Ascending aorta (tissue), 2 donors: ENCODE data around the gene ZSCAN30. TPM values are rescaled to one million over a fixed set of nuclear protein-coding genes. Genes with fewer than 3 reads are reported as not detected.

Experiments used
- DNase-seq, 2 donors: peaks; one replicate each; pipeline ENCODE4 v3.0.0-alpha.2; 2019; ENCODE audit warnings: low spot score in 2 of 2
- H3K27ac ChIP-seq, 2 donors: fragments of 200-600 bp; sonication (generic); one replicate each; pipeline ENCODE4 v1.5.1; 2016 to 2017; ENCODE audit warnings: mild to moderate bottlenecking in 1 of 2
- H3K27me3 ChIP-seq: fragments of 200-600 bp; sonication (generic); one replicate; pipeline ENCODE4 v1.5.1; 2017
- H3K36me3 ChIP-seq, 2 donors: fragments of 200-600 bp; sonication (generic); one replicate each; pipeline ENCODE4 v1.5.1; 2016
- H3K4me1 ChIP-seq, 2 donors: fragments of 200-600 bp; sonication (generic); one replicate each; pipeline ENCODE4 v1.5.1; 2016 to 2017; ENCODE audit warnings: mild to moderate bottlenecking in 1 of 2
- H3K4me3 ChIP-seq, 2 donors: fragments of 200-600 bp; sonication (generic); one replicate each; pipeline ENCODE4 v1.5.1; 2016 to 2017; ENCODE audit warnings: mild to moderate bottlenecking in 1 of 2
- H3K9me3 ChIP-seq, 2 donors: fragments of 200-600 bp; sonication (generic); one replicate each; pipeline ENCODE4 v1.5.1; 2016
- intact Hi-C: fragments of 100-400 bp; cut with DNase I; formaldehyde crosslinking; loops from one replicate; pipeline ENCODE4 v1.15.1; 2023
- total RNA-seq: library from RNA; depleted of rRNA; stranded (reverse); fragments of >200 nt; gene quantifications from one replicate; pipeline ENCODE4 v1.1.0, GENCODE V29; 2016
- TF ChIP-seq, protein P1 (sequence below), 3 experiments: fragments of 200-600 bp in 2 of 3; fragments of 450-650 bp in 1 of 3; sonication (generic) in 2 of 3; IDR thresholded peaks; one replicate each; pipeline ENCODE4 v1.5.1; 2016 to 2019; ENCODE audit warnings: antibody characterized with exemption in 3 of 3, mild to moderate bottlenecking in 1 of 3, moderate library complexity in 1 of 3

ZSCAN30 gene
- total RNA-seq, result 7.5 TPM

GRCh38 chr18:35290094-35290735, at the start of gene ZSCAN30:
Gene ZSCAN30 (minus strand): TSS chr18:35290229. CDS start chr18:35264352, 25,877 bp downstream.
- intact Hi-C loops, result loop anchor here (1.0 to 5.0 kb wide), 5 partner anchors 23 to 683 kb away; partner anchors contain the start of genes INO80C, RMP24, ZNF24 and ZNF397
- TF ChIP-seq, protein P1, sequence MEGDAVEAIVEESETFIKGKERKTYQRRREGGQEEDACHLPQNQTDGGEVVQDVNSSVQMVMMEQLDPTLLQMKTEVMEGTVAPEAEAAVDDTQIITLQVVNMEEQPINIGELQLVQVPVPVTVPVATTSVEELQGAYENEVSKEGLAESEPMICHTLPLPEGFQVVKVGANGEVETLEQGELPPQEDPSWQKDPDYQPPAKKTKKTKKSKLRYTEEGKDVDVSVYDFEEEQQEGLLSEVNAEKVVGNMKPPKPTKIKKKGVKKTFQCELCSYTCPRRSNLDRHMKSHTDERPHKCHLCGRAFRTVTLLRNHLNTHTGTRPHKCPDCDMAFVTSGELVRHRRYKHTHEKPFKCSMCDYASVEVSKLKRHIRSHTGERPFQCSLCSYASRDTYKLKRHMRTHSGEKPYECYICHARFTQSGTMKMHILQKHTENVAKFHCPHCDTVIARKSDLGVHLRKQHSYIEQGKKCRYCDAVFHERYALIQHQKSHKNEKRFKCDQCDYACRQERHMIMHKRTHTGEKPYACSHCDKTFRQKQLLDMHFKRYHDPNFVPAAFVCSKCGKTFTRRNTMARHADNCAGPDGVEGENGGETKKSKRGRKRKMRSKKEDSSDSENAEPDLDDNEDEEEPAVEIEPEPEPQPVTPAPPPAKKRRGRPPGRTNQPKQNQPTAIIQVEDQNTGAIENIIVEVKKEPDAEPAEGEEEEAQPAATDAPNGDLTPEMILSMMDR (IDR thresholded peaks at IDR 0.05), result no peak
- DNase-seq, result peak; percentile 79 to 97

GRCh38 chr18:35337286-35337685, 47.3 kb upstream of the ZSCAN30 start:
- intact Hi-C loops, result no loop called here
- H3K9me3 ChIP-seq, result no peaks in the 10 kb centered on the region
- H3K4me3 ChIP-seq, result no peak overlapping the region
- peaks cover 58 to 74% of the 10 kb centered on the region in 2 donors for H3K36me3 ChIP-seq
- DNase-seq, result no peak
- no peaks in the 10 kb centered on the region for H3K27me3 ChIP-seq
- TF ChIP-seq, protein P1 (IDR thresholded peaks at IDR 0.05), result no peak
- H3K27ac ChIP-seq, result no peak overlapping the region
- H3K4me1 ChIP-seq, result peaks cover 0 to 13% of the 10 kb centered on the region in 2 donors

More at GRCh38 chr18:35290094-35290735, at the start of gene ZSCAN30:
- Histone ChIP-seq H3K27ac (peak within 1 kb of the TSS; percentile 82 to 86), H3K36me3 (peaks cover 3 to 12% of the 10 kb centered on the region in 2 donors), H3K4me1 (peaks cover 3 to 11% of the 10 kb centered on the region in 2 donors), H3K9me3 (peaks cover 0 to 5% of the 10 kb centered on the region in 2 donors), H3K4me3 (peak within 1 kb of the TSS; percentile 73 to 86), H3K27me3 (no peaks in the 10 kb centered on the region)

DNA sequence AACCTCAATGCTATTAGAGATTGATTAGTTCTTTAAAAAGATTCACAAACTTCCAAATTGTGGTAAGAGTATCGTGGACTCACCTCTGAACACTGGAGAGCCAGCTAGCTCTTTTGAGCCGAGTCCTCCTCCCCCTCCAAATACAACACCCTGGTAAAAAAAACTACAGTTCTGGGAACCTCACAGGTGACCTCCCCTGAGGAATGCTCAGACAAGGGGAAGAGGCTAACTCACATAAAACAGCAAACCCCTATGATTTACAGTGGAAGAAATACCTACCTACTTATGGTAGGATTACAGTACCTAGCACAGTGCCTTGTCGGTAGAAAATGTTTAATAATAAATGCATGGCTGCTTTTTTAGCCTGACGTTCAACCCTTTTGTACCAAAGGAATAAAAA, 45.8 kb upstream of the ZSCAN30 start:
- TF ChIP-seq, protein P1 (IDR thresholded peaks at IDR 0.05), result no peak
- DNase-seq, result no peak
- Histone ChIP-seq H3K36me3 (peaks cover 63 to 79% of the 10 kb centered on the region in 2 donors), H3K4me1 (peaks cover 0 to 8% of the 10 kb centered on the region in 2 donors), H3K9me3 (no peaks in the 10 kb centered on the region), H3K4me3 (no peak overlapping the region), H3K27ac (no peak overlapping the region), H3K27me3 (no peaks in the 10 kb centered on the region)
- intact Hi-C loops, result no loop called here

GRCh38 chr18:35334821-35335220, 44.8 kb upstream of the ZSCAN30 start:
- Histone ChIP-seq H3K27ac (peak overlapping the region; percentile 7 to 17), H3K4me3 (no peak overlapping the region), H3K27me3 (no peaks in the 10 kb centered on the region), H3K36me3 (peaks cover 58 to 72% of the 10 kb centered on the region in 2 donors), H3K9me3 (no peaks in the 10 kb centered on the region), H3K4me1 (peaks cover 0 to 8% of the 10 kb centered on the region in 2 donors)
- intact Hi-C loops, result no loop called here
- no peak for DNase-seq
- TF ChIP-seq, protein P1 (IDR thresholded peaks at IDR 0.05), result no peak

- H3K4me3 ChIP-seq, result no peak overlapping the region
- intact Hi-C loops, result no loop called here
- H3K4me1 ChIP-seq, result peaks cover 0 to 8% of the 10 kb centered on the region in 2 donors
- TF ChIP-seq, protein P1 (IDR thresholded peaks at IDR 0.05), result no peak
- peaks cover 52 to 66% of the 10 kb centered on the region in 2 donors for H3K36me3 ChIP-seq
- no peaks in the 10 kb centered on the region for H3K9me3 ChIP-seq
- peak overlapping the region in 1 of 2 donors; percentile 7 for H3K27ac ChIP-seq
- no peaks in the 10 kb centered on the region for H3K27me3 ChIP-seq
- DNase-seq, result no peak
Measured at GRCh38 chr18:35334212-35334611, 44.2 kb upstream of the ZSCAN30 start.
